C4-2B (cell line): ENCODE data around the gene BCL2L11.

Experiments used
- ZFX ChIP-seq: fragments of 450-650 bp; IDR thresholded peaks from 2 replicates; pipeline ENCODE4 v1.6.1; 2017
- TF ChIP-seq, protein P1 (sequence below): fragments of 450-650 bp; conservative IDR thresholded peaks from 2 replicates; pipeline ENCODE4 v1.5.1; 2017; ENCODE audit warnings: mild to moderate bottlenecking

DNA sequence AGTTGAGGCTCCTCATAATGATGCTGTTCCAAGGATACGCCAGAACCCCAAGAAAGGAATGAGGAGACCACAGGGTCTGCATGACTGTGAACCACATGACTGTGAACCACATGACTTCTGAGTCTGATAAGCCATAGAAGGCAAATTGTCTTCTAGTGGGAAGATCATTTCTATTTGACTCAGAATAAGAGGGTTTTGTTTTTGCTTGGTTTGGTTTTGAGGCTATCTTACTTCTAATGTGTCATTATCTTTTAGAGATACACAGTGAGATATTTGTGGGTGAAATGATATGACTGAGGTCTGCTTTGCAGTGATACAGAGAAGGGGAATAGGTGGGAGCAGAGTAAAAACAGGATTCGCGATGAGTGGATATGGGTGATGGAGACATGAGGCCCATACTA, 28.9 kb upstream of the BCL2L11 start:
- TF ChIP-seq, protein P1, sequence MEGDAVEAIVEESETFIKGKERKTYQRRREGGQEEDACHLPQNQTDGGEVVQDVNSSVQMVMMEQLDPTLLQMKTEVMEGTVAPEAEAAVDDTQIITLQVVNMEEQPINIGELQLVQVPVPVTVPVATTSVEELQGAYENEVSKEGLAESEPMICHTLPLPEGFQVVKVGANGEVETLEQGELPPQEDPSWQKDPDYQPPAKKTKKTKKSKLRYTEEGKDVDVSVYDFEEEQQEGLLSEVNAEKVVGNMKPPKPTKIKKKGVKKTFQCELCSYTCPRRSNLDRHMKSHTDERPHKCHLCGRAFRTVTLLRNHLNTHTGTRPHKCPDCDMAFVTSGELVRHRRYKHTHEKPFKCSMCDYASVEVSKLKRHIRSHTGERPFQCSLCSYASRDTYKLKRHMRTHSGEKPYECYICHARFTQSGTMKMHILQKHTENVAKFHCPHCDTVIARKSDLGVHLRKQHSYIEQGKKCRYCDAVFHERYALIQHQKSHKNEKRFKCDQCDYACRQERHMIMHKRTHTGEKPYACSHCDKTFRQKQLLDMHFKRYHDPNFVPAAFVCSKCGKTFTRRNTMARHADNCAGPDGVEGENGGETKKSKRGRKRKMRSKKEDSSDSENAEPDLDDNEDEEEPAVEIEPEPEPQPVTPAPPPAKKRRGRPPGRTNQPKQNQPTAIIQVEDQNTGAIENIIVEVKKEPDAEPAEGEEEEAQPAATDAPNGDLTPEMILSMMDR: no peak
- TF ChIP-seq ZFX: no peak
